ENCODE data around the gene RNF125.
A peak's percentile ranks its signal among the peaks of the same experiment; 100 is the strongest.

RNF125 gene

GRCh38 chr18:32091325-32091723 is 72.7 kb downstream of the RNF125 start:
- no peak for DNase-seq (ENCODE audit: low read depth, low spot score)

- peak; percentile 92 for DNase-seq (ENCODE audit: low read depth, low spot score)
These were observed 73.2 kb downstream of the RNF125 start, which contains the start of gene RNF138 for GRCh38 chr18:32091724-32092421. TSS of gene RNF138 (plus strand) at chr18:32091874. CDS start at chr18:32092777, 903 bp downstream.

- peak; percentile 99 for DNase-seq (ENCODE audit: low read depth, low spot score)
These were observed 73.9 kb downstream of the RNF125 start for GRCh38 chr18:32092422-32093101.

GRCh38 chr18:32093102-32093511 is 74.5 kb downstream of the RNF125 start:
- DNase-seq (ENCODE audit: low read depth, low spot score): peak; percentile 78

- DNase-seq (ENCODE audit: low read depth, low spot score): no peak
These were observed 74.9 kb downstream of the RNF125 start for GRCh38 chr18:32093523-32093922.

- DNase-seq (ENCODE audit: low read depth, low spot score): no peak
These were observed 76.7 kb downstream of the RNF125 start for GRCh38 chr18:32095192-32095899.

GRCh38 chr18:32095900-32096229 is 77.2 kb downstream of the RNF125 start:
- DNase-seq (ENCODE audit: low read depth, low spot score): peak; percentile 16

- no peak for DNase-seq (ENCODE audit: low read depth, low spot score)
These were observed 78.3 kb downstream of the RNF125 start for GRCh38 chr18:32096946-32097345.

- no peak for DNase-seq (ENCODE audit: low read depth, low spot score)
These were observed 85.9 kb downstream of the RNF125 start for GRCh38 chr18:32104516-32104915.

- no peak for DNase-seq (ENCODE audit: low read depth, low spot score)
These were observed 91.4 kb downstream of the RNF125 start for GRCh38 chr18:32110005-32110404.

GRCh38 chr18:32111706-32112105 is 93.1 kb downstream of the RNF125 start:
- DNase-seq (ENCODE audit: low read depth, low spot score): no peak

- DNase-seq (ENCODE audit: low read depth, low spot score): no peak
These were observed 94.2 kb downstream of the RNF125 start for GRCh38 chr18:32112826-32113225.

- DNase-seq (ENCODE audit: low read depth, low spot score): no peak
These were observed 95.8 kb downstream of the RNF125 start for GRCh38 chr18:32114293-32114942.

- DNase-seq (ENCODE audit: low read depth, low spot score): no peak
These were observed 103.4 kb downstream of the RNF125 start for GRCh38 chr18:32122039-32122438.

Data from astrocyte of the hippocampus (primary cell).